Activated T-helper 1 cell treated with anti-CD3 and anti-CD28 coated beads, Interleukin-12 subunit alpha, Interleukin-12 subunit beta, Interleukin-2, Interleukin-4 antibody, amounts not matched to agents 30 ng/mL and 10 ng/mL and 1 ng/mL, durations not matched to agents 14 hours and 24 hours and 36 hours (primary cell): ENCODE data around the gene LANCL1. TPM values are rescaled to one million over a fixed set of nuclear protein-coding genes. Genes with fewer than 3 reads are reported as not detected.
A peak's percentile ranks its signal among the peaks of the same experiment; 100 is the strongest.

Experiments used
- DNase-seq: peaks from one replicate; pipeline ENCODE4 v3.0.0; 2021; ENCODE audit warnings: low spot score
- H3K27ac Mint-ChIP-seq: one replicate; pipeline ENCODE4 v1.8.0; 2021; ENCODE audit warnings: mild to moderate bottlenecking, mixed read lengths
- H3K27me3 Mint-ChIP-seq: one replicate; pipeline ENCODE4 v1.8.0; 2022; ENCODE audit warnings: mild to moderate bottlenecking, moderate library complexity, mixed read lengths; ENCODE audit not compliant: insufficient read depth
- H3K36me3 Mint-ChIP-seq: one replicate; pipeline ENCODE4 v1.8.0; 2021; ENCODE audit warnings: low read depth, mixed read lengths
- H3K4me1 Mint-ChIP-seq: one replicate; pipeline ENCODE4 v1.8.0; 2021; ENCODE audit warnings: low read depth, mixed read lengths
- H3K4me3 Mint-ChIP-seq: one replicate; pipeline ENCODE4 v1.8.0; 2021; ENCODE audit warnings: mild to moderate bottlenecking, moderate library complexity, mixed read lengths
- H3K9me3 Mint-ChIP-seq: one replicate; pipeline ENCODE4 v1.8.0; 2021; ENCODE audit warnings: mixed read lengths
- intact Hi-C: fragments of 100-400 bp; cut with micrococcal nuclease; formaldehyde crosslinking; loops from one replicate; pipeline ENCODE4 v1.15.1; 2024
- total RNA-seq: library from RNA; stranded (reverse); gene quantifications from 2 replicates; pipeline ENCODE4 v1.2.3, GENCODE V29; 2022

LANCL1 gene
- 27.3 and 33.6 TPM in 2 replicates for total RNA-seq

- Mint-ChIP-seq H3K4me1 (peaks cover 46% of the 10 kb centered on the region), H3K27me3 (no peaks in the 10 kb centered on the region)
- intact Hi-C loops: loop anchor here (1.0 to 2.0 kb wide), 3 partner anchors 8 to 474 kb away; partner anchors contain the start of genes KANSL1L and RPE
These were observed at the start of gene LANCL1 for GRCh38 chr2:210476194-210477128. Gene LANCL1 (minus strand): TSS chr2:210476759. CDS start chr2:210476396, 363 bp downstream.

GRCh38 chr2:210524533-210524932 lies 48.0 kb upstream of the LANCL1 start:
- Mint-ChIP-seq H3K27me3 (peaks cover 2% of the 10 kb centered on the region), H3K9me3 (no peaks in the 10 kb centered on the region), H3K4me1 (no peaks in the 10 kb centered on the region), H3K27ac (no peak overlapping the region), H3K36me3 (no peaks in the 10 kb centered on the region), H3K4me3 (no peak overlapping the region)
- intact Hi-C loops: no loop called here
- DNase-seq: no peak

More at GRCh38 chr2:210476194-210477128, at the start of gene LANCL1:
- Mint-ChIP-seq H3K4me3 (peak within 1 kb of the TSS; percentile 99), H3K27ac (peak within 1 kb of the TSS; percentile 98), H3K9me3 (no peaks in the 10 kb centered on the region), H3K36me3 (peaks cover 12% of the 10 kb centered on the region)
- peak; percentile 76 for DNase-seq

GRCh38 chr2:210523650-210524289 lies 47.2 kb upstream of the LANCL1 start:
- no peak overlapping the region for H3K4me3 Mint-ChIP-seq
- peaks cover 2% of the 10 kb centered on the region for H3K27me3 Mint-ChIP-seq
- no peak overlapping the region for H3K27ac Mint-ChIP-seq
- DNase-seq: no peak
- H3K9me3 Mint-ChIP-seq: no peaks in the 10 kb centered on the region
- intact Hi-C loops: no loop called here
- H3K4me1 Mint-ChIP-seq: no peaks in the 10 kb centered on the region
- no peaks in the 10 kb centered on the region for H3K36me3 Mint-ChIP-seq

GRCh38 chr2:210522399-210522798 lies 45.8 kb upstream of the LANCL1 start:
- no peaks in the 10 kb centered on the region for H3K4me1 Mint-ChIP-seq

GRCh38 chr2:210519594-210519993 lies 43.0 kb upstream of the LANCL1 start:
- H3K9me3 Mint-ChIP-seq: no peaks in the 10 kb centered on the region
- intact Hi-C loops: no loop called here
- H3K4me1 Mint-ChIP-seq: no peaks in the 10 kb centered on the region
- H3K27ac Mint-ChIP-seq: no peak overlapping the region
- no peak overlapping the region for H3K4me3 Mint-ChIP-seq
- peaks cover 7% of the 10 kb centered on the region for H3K27me3 Mint-ChIP-seq
- no peaks in the 10 kb centered on the region for H3K36me3 Mint-ChIP-seq
- DNase-seq: no peak

More at GRCh38 chr2:210522399-210522798, 45.8 kb upstream of the LANCL1 start:
- Mint-ChIP-seq H3K27ac (no peak overlapping the region), H3K4me3 (no peak overlapping the region), H3K36me3 (no peaks in the 10 kb centered on the region), H3K27me3 (peaks cover 2% of the 10 kb centered on the region), H3K9me3 (no peaks in the 10 kb centered on the region)
- intact Hi-C loops: no loop called here
- DNase-seq: no peak

GRCh38 chr2:210517264-210517663 lies 40.7 kb upstream of the LANCL1 start:
- Mint-ChIP-seq H3K4me3 (no peak overlapping the region), H3K27ac (no peak overlapping the region), H3K27me3 (peaks cover 7% of the 10 kb centered on the region), H3K36me3 (no peaks in the 10 kb centered on the region), H3K9me3 (no peaks in the 10 kb centered on the region), H3K4me1 (no peaks in the 10 kb centered on the region)
- intact Hi-C loops: no loop called here
- no peak for DNase-seq

GRCh38 chr2:210515911-210516310 lies 39.4 kb upstream of the LANCL1 start:
- intact Hi-C loops: no loop called here
- Mint-ChIP-seq H3K27ac (no peak overlapping the region), H3K36me3 (no peaks in the 10 kb centered on the region), H3K27me3 (peaks cover 7% of the 10 kb centered on the region), H3K4me1 (no peaks in the 10 kb centered on the region), H3K9me3 (no peaks in the 10 kb centered on the region), H3K4me3 (no peak overlapping the region)
- no peak for DNase-seq

GRCh38 chr2:210503725-210504191 lies 27.2 kb upstream of the LANCL1 start:
- no peaks in the 10 kb centered on the region for H3K36me3 Mint-ChIP-seq
- H3K4me3 Mint-ChIP-seq: no peak overlapping the region
- no peaks in the 10 kb centered on the region for H3K9me3 Mint-ChIP-seq
- intact Hi-C loops: no loop called here
- no peaks in the 10 kb centered on the region for H3K4me1 Mint-ChIP-seq
- DNase-seq: no peak
- no peak overlapping the region for H3K27ac Mint-ChIP-seq
- no peaks in the 10 kb centered on the region for H3K27me3 Mint-ChIP-seq

GRCh38 chr2:210503001-210503623 lies 26.6 kb upstream of the LANCL1 start:
- no peaks in the 10 kb centered on the region for H3K27me3 Mint-ChIP-seq
- DNase-seq: no peak
- no peak overlapping the region for H3K4me3 Mint-ChIP-seq
- no peak overlapping the region for H3K27ac Mint-ChIP-seq
- no peaks in the 10 kb centered on the region for H3K9me3 Mint-ChIP-seq
- no peaks in the 10 kb centered on the region for H3K36me3 Mint-ChIP-seq
- no peaks in the 10 kb centered on the region for H3K4me1 Mint-ChIP-seq
- intact Hi-C loops: no loop called here

- H3K4me3 Mint-ChIP-seq: no peak overlapping the region
- H3K27ac Mint-ChIP-seq: no peak overlapping the region
- no peak for DNase-seq
- H3K9me3 Mint-ChIP-seq: no peaks in the 10 kb centered on the region
- peaks cover 3% of the 10 kb centered on the region for H3K27me3 Mint-ChIP-seq
- H3K4me1 Mint-ChIP-seq: no peaks in the 10 kb centered on the region
- no peaks in the 10 kb centered on the region for H3K36me3 Mint-ChIP-seq
- intact Hi-C loops: no loop called here
These were observed 20.0 kb upstream of the LANCL1 start for GRCh38 chr2:210496512-210496911.

GRCh38 chr2:210493528-210493927 lies 17.0 kb upstream of the LANCL1 start:
- intact Hi-C loops: no loop called here
- H3K36me3 Mint-ChIP-seq: no peaks in the 10 kb centered on the region

GRCh38 chr2:210481601-210482175 lies 5.1 kb upstream of the LANCL1 start:
- Mint-ChIP-seq H3K27ac (no peak overlapping the region), H3K9me3 (peaks cover 9% of the 10 kb centered on the region), H3K4me3 (no peak overlapping the region), H3K4me1 (peaks cover 22% of the 10 kb centered on the region), H3K36me3 (peaks cover 6% of the 10 kb centered on the region), H3K27me3 (no peaks in the 10 kb centered on the region)
- DNase-seq: no peak
- intact Hi-C loops: no loop called here

More at GRCh38 chr2:210493528-210493927, 17.0 kb upstream of the LANCL1 start:
- no peak overlapping the region for H3K4me3 Mint-ChIP-seq
- H3K27me3 Mint-ChIP-seq: peaks cover 3% of the 10 kb centered on the region
- no peaks in the 10 kb centered on the region for H3K4me1 Mint-ChIP-seq
- DNase-seq: no peak
- no peak overlapping the region for H3K27ac Mint-ChIP-seq
- H3K9me3 Mint-ChIP-seq: no peaks in the 10 kb centered on the region
